ENCODE results near the gene TEX22.

The TEX22 gene

GRCh38 chr14:105386581-105387529 is 11.5 kb upstream of the TEX22 start:
- H3K27ac ChIP-seq, result no peak overlapping the region

GRCh38 chr14:105387530-105387922 is 10.8 kb upstream of the TEX22 start:
- TF ChIP-seq, protein P1, sequence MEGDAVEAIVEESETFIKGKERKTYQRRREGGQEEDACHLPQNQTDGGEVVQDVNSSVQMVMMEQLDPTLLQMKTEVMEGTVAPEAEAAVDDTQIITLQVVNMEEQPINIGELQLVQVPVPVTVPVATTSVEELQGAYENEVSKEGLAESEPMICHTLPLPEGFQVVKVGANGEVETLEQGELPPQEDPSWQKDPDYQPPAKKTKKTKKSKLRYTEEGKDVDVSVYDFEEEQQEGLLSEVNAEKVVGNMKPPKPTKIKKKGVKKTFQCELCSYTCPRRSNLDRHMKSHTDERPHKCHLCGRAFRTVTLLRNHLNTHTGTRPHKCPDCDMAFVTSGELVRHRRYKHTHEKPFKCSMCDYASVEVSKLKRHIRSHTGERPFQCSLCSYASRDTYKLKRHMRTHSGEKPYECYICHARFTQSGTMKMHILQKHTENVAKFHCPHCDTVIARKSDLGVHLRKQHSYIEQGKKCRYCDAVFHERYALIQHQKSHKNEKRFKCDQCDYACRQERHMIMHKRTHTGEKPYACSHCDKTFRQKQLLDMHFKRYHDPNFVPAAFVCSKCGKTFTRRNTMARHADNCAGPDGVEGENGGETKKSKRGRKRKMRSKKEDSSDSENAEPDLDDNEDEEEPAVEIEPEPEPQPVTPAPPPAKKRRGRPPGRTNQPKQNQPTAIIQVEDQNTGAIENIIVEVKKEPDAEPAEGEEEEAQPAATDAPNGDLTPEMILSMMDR (conservative IDR thresholded peaks at IDR 0.05), result no peak
- H3K27ac ChIP-seq, result no peak overlapping the region

More at GRCh38 chr14:105386581-105387529, 11.5 kb upstream of the TEX22 start:
- TF ChIP-seq, protein P1 (conservative IDR thresholded peaks at IDR 0.05), result no peak

DNA sequence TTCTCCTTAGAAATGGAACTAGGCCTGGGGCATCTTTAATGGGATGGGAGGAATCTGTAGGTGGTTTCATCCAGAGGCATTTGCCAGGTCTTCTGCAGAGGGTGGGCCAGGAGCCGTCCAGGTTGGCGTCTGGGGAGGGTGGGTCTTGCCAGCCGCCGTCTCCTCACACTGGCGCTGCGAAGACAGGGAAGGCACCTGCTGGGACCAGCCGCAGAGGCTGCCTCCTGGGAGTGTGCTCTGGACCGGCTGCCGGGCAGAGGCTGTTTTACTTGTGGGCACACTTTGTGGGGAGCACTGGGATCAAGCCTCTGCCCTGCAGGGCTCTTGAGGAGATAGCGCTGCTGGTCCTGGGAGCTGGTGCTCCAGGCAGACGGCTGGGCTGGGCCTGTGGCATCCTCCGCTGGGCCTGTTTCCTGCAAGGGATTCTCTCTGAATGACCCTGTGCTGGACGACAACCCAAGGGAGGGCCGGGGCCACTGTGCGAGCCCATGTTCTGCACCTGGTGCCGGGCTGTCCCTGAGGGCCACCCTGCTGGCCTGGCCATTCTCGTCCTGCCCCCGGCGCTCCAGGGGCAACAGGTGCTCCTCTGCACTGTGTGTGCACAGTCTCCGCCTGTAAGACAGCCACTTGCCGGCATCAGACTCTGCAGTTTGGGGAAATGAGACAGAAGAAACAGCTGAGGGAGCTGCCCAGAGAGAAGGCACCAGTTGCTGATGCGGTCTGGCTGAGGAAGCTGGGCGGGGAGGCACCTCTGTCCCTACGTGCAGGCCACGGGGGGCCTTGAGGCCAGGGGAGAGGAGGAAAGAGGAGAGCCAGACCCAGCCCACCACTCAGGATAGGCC is 10.0 kb upstream of the TEX22 start:
- H3K27ac ChIP-seq, result no peak overlapping the region
- TF ChIP-seq, protein P1 (conservative IDR thresholded peaks at IDR 0.05), result no peak

GRCh38 chr14:105388976-105389375 is 9.4 kb upstream of the TEX22 start:
- H3K27ac ChIP-seq, result no peak overlapping the region
- TF ChIP-seq, protein P1 (conservative IDR thresholded peaks at IDR 0.05), result no peak

- no peak overlapping the region for H3K27ac ChIP-seq
- TF ChIP-seq, protein P1 (conservative IDR thresholded peaks at IDR 0.05), result no peak
Measured at GRCh38 chr14:105389534-105389933, 8.8 kb upstream of the TEX22 start.

DNA sequence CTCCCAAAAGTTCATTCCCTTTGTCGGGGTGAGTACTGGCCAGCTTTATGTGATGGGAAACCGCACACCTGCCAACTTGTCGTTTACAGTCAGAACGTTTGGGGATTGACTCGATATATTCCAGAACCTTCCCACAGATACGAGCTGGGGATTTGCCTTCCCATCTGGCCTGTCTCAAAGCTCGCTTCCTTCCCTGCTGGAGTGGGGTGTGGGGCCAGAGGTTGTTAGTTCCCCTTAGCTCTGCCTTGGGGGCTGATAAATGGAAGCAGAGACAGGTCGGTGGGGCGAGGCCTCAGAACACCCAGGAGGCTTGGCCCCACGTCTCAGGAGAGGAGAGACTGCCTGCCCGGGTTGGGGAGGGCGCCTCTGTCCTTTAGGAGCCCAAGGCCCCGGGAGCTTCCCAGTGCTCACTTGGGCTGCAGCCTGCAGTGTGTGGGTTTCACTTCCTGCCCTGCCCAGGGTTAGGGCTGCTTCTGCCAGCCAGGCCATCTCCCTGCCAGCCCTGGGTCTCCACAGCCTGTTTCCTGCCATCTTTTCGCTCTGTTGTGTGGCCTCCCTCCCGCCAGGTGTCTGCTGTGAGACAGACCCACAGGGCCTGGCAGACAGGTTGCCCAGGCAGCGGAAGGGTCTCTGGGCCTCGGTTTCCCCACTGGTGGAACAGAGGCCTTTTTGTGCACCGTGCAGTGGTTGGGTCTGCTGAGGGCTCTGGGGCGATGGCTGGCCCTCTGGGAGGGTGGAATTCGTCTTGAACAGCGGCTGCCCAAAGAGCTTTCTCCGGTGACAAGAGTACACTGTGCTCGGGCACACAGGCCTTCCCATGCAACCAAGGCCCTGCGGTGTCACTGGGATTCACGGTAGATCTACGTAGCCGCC is 8.1 kb upstream of the TEX22 start:
- TF ChIP-seq, protein P1 (conservative IDR thresholded peaks at IDR 0.05), result no peak
- H3K27ac ChIP-seq, result no peak overlapping the region

Measured in VCaP (cell line).